ENCODE data around the gene MTMR12. TPM values are rescaled to one million over a fixed set of nuclear protein-coding genes. Genes with fewer than 3 reads are reported as not detected.
"Not testable (repeated sequence)": the region's sequence is repeated elsewhere in the genome, so short reads cannot be mapped to it uniquely, and the experiment has no call there.

The MTMR12 gene
- polyA plus RNA-seq, 4 donors = 30.5 to 41.5 (median 37.1) TPM

GRCh38 chr5:32241034-32241783 lies 71.5 kb downstream of the MTMR12 start:
- no peak for DNase-seq (ENCODE audit: low read depth in 4 of 4, low spot score in 3 of 4)

GRCh38 chr5:32239385-32239784 lies 73.4 kb downstream of the MTMR12 start:
- no peak for DNase-seq (ENCODE audit: low read depth in 4 of 4, low spot score in 3 of 4)

GRCh38 chr5:32233696-32234447 lies 78.9 kb downstream of the MTMR12 start:
- no peak for DNase-seq (ENCODE audit: low read depth in 4 of 4, low spot score in 3 of 4)

- no peak for DNase-seq (ENCODE audit: low read depth in 4 of 4, low spot score in 3 of 4)
Measured at GRCh38 chr5:32233220-32233695, 79.5 kb downstream of the MTMR12 start.

GRCh38 chr5:32232441-32233219 lies 80.1 kb downstream of the MTMR12 start:
- peak in 1 of 4 donors; percentile 53 for DNase-seq (ENCODE audit: low read depth in 4 of 4, low spot score in 3 of 4)

GRCh38 chr5:32231929-32232328 lies 80.8 kb downstream of the MTMR12 start:
- DNase-seq (ENCODE audit: low read depth in 4 of 4, low spot score in 3 of 4) = no peak

- no peak for DNase-seq (ENCODE audit: low read depth in 4 of 4, low spot score in 3 of 4)
Measured at GRCh38 chr5:32231241-32231640, 81.5 kb downstream of the MTMR12 start.

- no peak for DNase-seq (ENCODE audit: low read depth in 4 of 4, low spot score in 3 of 4)
Measured at GRCh38 chr5:32230356-32231099, 82.2 kb downstream of the MTMR12 start.

GRCh38 chr5:32229586-32229985 lies 83.2 kb downstream of the MTMR12 start:
- DNase-seq (ENCODE audit: low read depth in 4 of 4, low spot score in 3 of 4) = no peak

GRCh38 chr5:32228816-32229215 lies 83.9 kb downstream of the MTMR12 start:
- DNase-seq (ENCODE audit: low read depth in 4 of 4, low spot score in 3 of 4) = no peak

- DNase-seq (ENCODE audit: low read depth in 4 of 4, low spot score in 3 of 4) = peak in 2 of 4 donors; percentile 16 to 26
Measured at GRCh38 chr5:32225445-32225844, 87.3 kb downstream of the MTMR12 start.

- DNase-seq (ENCODE audit: low read depth in 4 of 4, low spot score in 3 of 4) = peak in 2 of 4 donors; percentile 16 to 18
Measured at GRCh38 chr5:32223972-32224609, 88.6 kb downstream of the MTMR12 start.

GRCh38 chr5:32222723-32223470 lies 89.8 kb downstream of the MTMR12 start:
- no peak for DNase-seq (ENCODE audit: low read depth in 4 of 4, low spot score in 3 of 4)

GRCh38 chr5:32217886-32218396 lies 94.8 kb downstream of the MTMR12 start:
- DNase-seq (ENCODE audit: low read depth in 4 of 4, low spot score in 3 of 4) = peak in 2 of 4 donors; percentile 16 to 20

- not testable (repeated sequence) for DNase-seq (ENCODE audit: low read depth in 4 of 4, low spot score in 3 of 4)
Measured at GRCh38 chr5:32214344-32214743, 98.4 kb downstream of the MTMR12 start.

GRCh38 chr5:32210151-32210550 lies 102.6 kb downstream of the MTMR12 start:
- DNase-seq (ENCODE audit: low read depth in 4 of 4, low spot score in 3 of 4) = no peak

GRCh38 chr5:32208837-32209236 lies 103.9 kb downstream of the MTMR12 start:
- DNase-seq (ENCODE audit: low read depth in 4 of 4, low spot score in 3 of 4) = not testable (repeated sequence)

GRCh38 chr5:32207355-32207634 lies 105.4 kb downstream of the MTMR12 start:
- no peak for DNase-seq (ENCODE audit: low read depth in 4 of 4, low spot score in 3 of 4)

Data from right renal pelvis (tissue), 4 donors.